IMR-90 (cell line): ENCODE data around the gene ESAM. TPM values are rescaled to one million over a fixed set of nuclear protein-coding genes. Genes with fewer than 3 reads are reported as not detected.

Experiments used
- ATAC-seq: fragments of 200-7000 bp; cut with Tn5 transposase; 2 replicates; pipeline ENCODE4 v1.9.1; 2020; ENCODE audit warnings: low read depth, mild to moderate bottlenecking, moderate library complexity
- BruUV-seq: library from RNA; stranded (reverse); fragments of 400-500 nt; replicated peaks from 2 replicates; lab custom pipeline; 2021; lab: Mats Ljungman, UMichigan
- CTCF ChIA-PET: fragments of 300-600 bp; formaldehyde crosslinking; extraction: SDS; loops from one replicate; lab custom pipeline; 2021; ENCODE audit warnings: antibody characterized with exemption; lab: Yijun Ruan, JAX
- POLR2A ChIA-PET: fragments of 300-600 bp; sonication (Branson Sonifier 250); formaldehyde crosslinking; loops from one replicate; lab custom pipeline; 2022; ENCODE audit warnings: antibody characterized with exemption; ENCODE audit not compliant: unreplicated experiment; lab: Charles Lee
- DNase-seq: peaks from one replicate; pipeline ENCODE4 v3.0.0; 2013
- H2AFZ ChIP-seq: replicated peaks from 2 replicates; pipeline ENCODE3; 2013; ENCODE audit warnings: low read length, mild to moderate bottlenecking; ENCODE audit not compliant: poor library complexity
- H2AK5ac ChIP-seq: 2 replicates; pipeline ENCODE4 v1.6.1; 2013; ENCODE audit warnings: low read depth, low read length, inconsistent platforms
- H2AK9ac ChIP-seq: replicated peaks from 2 replicates; pipeline ENCODE3; 2013; ENCODE audit warnings: mild to moderate bottlenecking, low read depth, low read length, moderate library complexity; ENCODE audit not compliant: poor library complexity
- H2BK120ac ChIP-seq: 2 replicates; pipeline ENCODE4 v1.6.1; 2013; ENCODE audit warnings: low read depth, low read length, inconsistent platforms
- H2BK15ac ChIP-seq: 3 replicates; pipeline ENCODE4 v1.6.1; 2013; ENCODE audit warnings: low read depth, low read length, inconsistent platforms
- H2BK20ac ChIP-seq: 2 replicates; pipeline ENCODE4 v1.6.1; 2013; ENCODE audit warnings: low read depth, mild to moderate bottlenecking, inconsistent platforms, low read length, moderate library complexity
- H2BK5ac ChIP-seq: 2 replicates; pipeline ENCODE4 v1.6.1; 2013; ENCODE audit warnings: mild to moderate bottlenecking, low read depth, low read length, inconsistent platforms; ENCODE audit not compliant: poor library complexity, severe bottlenecking
- H3K14ac ChIP-seq: replicated peaks from 2 replicates; pipeline ENCODE4 v1.6.1; 2013; ENCODE audit warnings: low read depth, low read length, inconsistent platforms
- H3K18ac ChIP-seq: 2 replicates; pipeline ENCODE4 v1.6.1; 2013; ENCODE audit warnings: low read depth, low read length, control low read depth
- H3K23ac ChIP-seq: 2 replicates; pipeline ENCODE4 v1.6.1; 2013; ENCODE audit warnings: low read depth, low read length, inconsistent platforms
- H3K27ac ChIP-seq: 2 replicates; pipeline ENCODE4 v1.5.1; 2013; ENCODE audit warnings: mild to moderate bottlenecking, control low read depth, low read length; ENCODE audit not compliant: insufficient read depth
- H3K27me3 ChIP-seq: 2 replicates; pipeline ENCODE4 v1.6.1; 2013; ENCODE audit warnings: low read length; ENCODE audit not compliant: control insufficient read depth, insufficient read depth
- H3K36me3 ChIP-seq: 2 replicates; pipeline ENCODE4 v1.6.1; 2013; ENCODE audit warnings: low read length, mixed read lengths; ENCODE audit not compliant: control insufficient read depth, insufficient read depth
- H3K4ac ChIP-seq: 2 replicates; pipeline ENCODE4 v1.6.1; 2013; ENCODE audit warnings: low read depth, low read length, inconsistent platforms
- H3K4me1 ChIP-seq: 2 replicates; pipeline ENCODE4 v1.6.1; 2013; ENCODE audit warnings: low read length, mixed read lengths; ENCODE audit not compliant: control insufficient read depth, insufficient read depth
- H3K4me2 ChIP-seq: 2 replicates; pipeline ENCODE4 v1.6.1; 2013; ENCODE audit warnings: low read depth, mild to moderate bottlenecking, control low read depth, low read length, moderate library complexity
- H3K4me3 ChIP-seq: 2 replicates; pipeline ENCODE4 v1.5.1; 2013; ENCODE audit warnings: low read depth, mild to moderate bottlenecking, control low read depth, low read length, moderate library complexity; ENCODE audit not compliant: insufficient read depth
- H3K56ac ChIP-seq: 2 replicates; pipeline ENCODE4 v1.6.1; 2013; ENCODE audit warnings: low read length, inconsistent platforms; ENCODE audit not compliant: insufficient read depth; ENCODE audit errors: extremely low read depth
- H3K79me1 ChIP-seq, 2 experiments: 2 replicates each; pipeline ENCODE4 v1.6.1; 2013; ENCODE audit warnings: low read length in 2 of 2, inconsistent platforms in 1 of 2, low read depth in 1 of 2
- H3K9ac ChIP-seq: 2 replicates; pipeline ENCODE4 v1.6.1; 2013; ENCODE audit warnings: low read depth, low read length, control low read depth
- H3K9me1 ChIP-seq: 2 replicates; pipeline ENCODE4 v1.6.1; 2013; ENCODE audit warnings: low read length, inconsistent platforms; ENCODE audit not compliant: insufficient read depth
- H3K9me3 ChIP-seq: 2 replicates; pipeline ENCODE4 v1.6.1; 2013; ENCODE audit warnings: low read length; ENCODE audit not compliant: control insufficient read depth, insufficient read depth
- H4K20me1 ChIP-seq: 2 replicates; pipeline ENCODE4 v1.6.1; 2013; ENCODE audit warnings: low read length, inconsistent platforms; ENCODE audit not compliant: insufficient read depth
- H4K5ac ChIP-seq: 2 replicates; pipeline ENCODE4 v1.6.1; 2013; ENCODE audit warnings: mild to moderate bottlenecking, low read depth, low read length, control low read depth
- H4K8ac ChIP-seq, 2 experiments: 2 replicates each; pipeline ENCODE4 v1.6.1; 2013; ENCODE audit warnings: low read depth in 2 of 2, low read length in 2 of 2, control low read depth in 1 of 2, inconsistent platforms in 1 of 2
- H4K91ac ChIP-seq: 2 replicates; pipeline ENCODE4 v1.6.1; 2013; ENCODE audit warnings: low read depth, low read length, inconsistent platforms; ENCODE audit not compliant: insufficient read depth
- BHLHE40 ChIP-seq: fragments of 150-350 bp; IDR thresholded peaks from 2 replicates; pipeline ENCODE4 v1.6.1; 2016; ENCODE audit warnings: mild to moderate bottlenecking, low read depth, low read length
- CEBPB ChIP-seq: IDR thresholded peaks from 2 replicates; pipeline ENCODE4 v1.6.1; 2012; ENCODE audit warnings: low read depth, low read length, improper control_type of control experiment
- CHD1 ChIP-seq: IDR thresholded peaks from 2 replicates; pipeline ENCODE4 v1.6.1; 2012; ENCODE audit warnings: low read depth, low read length, improper control_type of control experiment
- FOS ChIP-seq: fragments of 150-350 bp; IDR thresholded peaks from 2 replicates; pipeline ENCODE4 v1.6.1; 2016; ENCODE audit warnings: low read depth, low read length
- RAD21 ChIP-seq: IDR thresholded peaks from 2 replicates; pipeline ENCODE4 v1.6.1; 2012; ENCODE audit warnings: low read length, improper control_type of control experiment
- RCOR1 ChIP-seq: IDR thresholded peaks from 2 replicates; pipeline ENCODE4 v1.6.1; 2012; ENCODE audit warnings: mild to moderate bottlenecking, low read length, improper control_type of control experiment; ENCODE audit not compliant: insufficient replicate concordance
- RFX5 ChIP-seq: IDR thresholded peaks from 2 replicates; pipeline ENCODE4 v1.8.0; 2012; ENCODE audit warnings: low read depth, mild to moderate bottlenecking, low read length, moderate library complexity
- SMC3 ChIP-seq: fragments of 150-350 bp; IDR thresholded peaks from 2 replicates; pipeline ENCODE4 v1.6.1; 2016; ENCODE audit warnings: low read depth, mild to moderate bottlenecking, antibody characterized with exemption, low read length, moderate library complexity
- WGBS, 2 experiments: methylation state at CpG; one replicate each; pipeline versions ENCODE4 v1.1.5 to v1.1.7; 2013; ENCODE audit warnings: missing lambda C conversion rate in 2 of 2; ENCODE audit not compliant: insufficient read length in 1 of 2; ENCODE audit errors: extremely low coverage in 2 of 2; 5-methylcytosine and 5-hydroxymethylcytosine counted together
- dilution Hi-C: fragments of 300-500 bp; cut with HindIII; formaldehyde crosslinking; loops from one replicate; pipeline ENCODE4 v1.14.3; 2018; ENCODE audit warnings: low sequenced_read_pairs; ENCODE audit not compliant: unreplicated experiment
- in situ Hi-C: fragments of 300-500 bp; cut with MboI; formaldehyde crosslinking; loops from 3 replicates; pipeline ENCODE4 v1.14.3; 2019; ENCODE audit warnings: low sequenced_read_pairs, inconsistent platforms, mixed read lengths
- intact Hi-C: fragments of 100-400 bp; cut with micrococcal nuclease; formaldehyde crosslinking; loops from 2 replicates; pipeline ENCODE4 v1.10.0; 2022
- polyA plus RNA-seq, 3 experiments: library from polyadenylated mRNA; depleted of rRNA; stranded (reverse); fragments of >200 nt; gene quantifications; 2 replicates each; pipeline ENCODE4 v1.2.3, GENCODE V29; 2012; ENCODE audit warnings: low replicate concordance in 1 of 3
- total RNA-seq: library from RNA; depleted of rRNA; stranded (reverse); fragments of >200 nt; gene quantifications from 2 replicates; pipeline ENCODE4 v1.2.3, GENCODE V29; 2012
- TF ChIP-seq, protein P1 (sequence below): conservative IDR thresholded peaks from 2 replicates; pipeline ENCODE4 v1.5.1; 2012; ENCODE audit warnings: mild to moderate bottlenecking, low read depth, low read length, improper control_type of control experiment
- TF ChIP-seq, protein P2 (sequence below): fragments of 150-350 bp; IDR thresholded peaks from 2 replicates; pipeline ENCODE4 v1.6.1; 2017; ENCODE audit warnings: mild to moderate bottlenecking, antibody characterized with exemption, low read length, low read depth

The ESAM gene
- total and polyA plus RNA-seq, 2 of the 4 experiments (the other 2 are of a cell fraction) = under 0.01 to 0.12 TPM

DNA sequence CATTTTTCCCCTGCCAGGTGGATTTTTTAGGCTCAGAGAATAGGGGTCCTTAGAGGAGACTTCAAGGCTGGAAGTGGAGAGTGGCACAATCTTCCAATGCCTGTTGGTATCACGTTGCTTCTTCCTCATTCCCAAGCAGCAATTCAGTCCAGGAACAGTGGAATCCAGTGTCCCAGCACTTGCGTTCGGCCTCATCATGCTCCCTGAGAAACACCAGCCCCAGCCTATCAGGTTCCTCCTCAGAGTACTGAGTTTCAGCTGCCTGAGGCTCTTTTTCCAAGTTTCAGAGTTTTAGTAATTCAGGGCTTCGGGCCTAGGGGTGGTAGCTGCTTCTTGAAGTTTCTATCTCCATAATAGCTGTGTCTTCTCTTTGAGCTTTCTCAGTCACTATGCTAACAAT, 54.3 kb downstream of the ESAM start:
- H2AK9ac ChIP-seq = no peak overlapping the region
- H3K9me1 ChIP-seq = no peaks in the 10 kb centered on the region
- no peaks in the 10 kb centered on the region for H4K20me1 ChIP-seq
- no peak overlapping the region for H2BK15ac ChIP-seq
- no peak overlapping the region for H2BK20ac ChIP-seq
- intact Hi-C loops (no loop called here), in situ Hi-C loops (no loop called here), dilution Hi-C loops (no loop called here)
- ATAC-seq = no peak
- no peaks in the 10 kb centered on the region for H3K4me1 ChIP-seq
- H3K9me3 ChIP-seq = peaks cover 6% of the 10 kb centered on the region; the same call in 1 of the 2 replicates
- no peak overlapping the region for H2BK120ac ChIP-seq
- no peak overlapping the region for H3K4me2 ChIP-seq
- H4K91ac ChIP-seq = no peak overlapping the region
- H4K5ac ChIP-seq = no peak overlapping the region
- no peak overlapping the region for H3K4me3 ChIP-seq
- no peak overlapping the region for H3K23ac ChIP-seq
- ChIA-PET POLR2A (no interaction called here), CTCF (no interaction called here)
- no peak overlapping the region for H3K18ac ChIP-seq
- peaks cover 8% of the 10 kb centered on the region for H3K27me3 ChIP-seq
- H3K14ac ChIP-seq = no peak overlapping the region
- BruUV-seq = no TSS peak
- H2AFZ ChIP-seq = no peak overlapping the region
- no peak overlapping the region for H3K4ac ChIP-seq
- no peaks in the 10 kb centered on the region for H3K36me3 ChIP-seq
- H3K56ac ChIP-seq = no peak overlapping the region
- no peak overlapping the region for H4K8ac ChIP-seq
- H3K9ac ChIP-seq = no peak overlapping the region
- DNase-seq = no peak
- H3K79me1 ChIP-seq = no peaks in the 10 kb centered on the region
- no peak overlapping the region for H2BK5ac ChIP-seq
- no CpG with 5 or more reads among the region's 4 CpGs for WGBS, 2 experiments
- no peak overlapping the region for H3K27ac ChIP-seq
- H2AK5ac ChIP-seq = no peak overlapping the region
- no peak for TF ChIP-seq RAD21
- TF ChIP-seq, protein P1, sequence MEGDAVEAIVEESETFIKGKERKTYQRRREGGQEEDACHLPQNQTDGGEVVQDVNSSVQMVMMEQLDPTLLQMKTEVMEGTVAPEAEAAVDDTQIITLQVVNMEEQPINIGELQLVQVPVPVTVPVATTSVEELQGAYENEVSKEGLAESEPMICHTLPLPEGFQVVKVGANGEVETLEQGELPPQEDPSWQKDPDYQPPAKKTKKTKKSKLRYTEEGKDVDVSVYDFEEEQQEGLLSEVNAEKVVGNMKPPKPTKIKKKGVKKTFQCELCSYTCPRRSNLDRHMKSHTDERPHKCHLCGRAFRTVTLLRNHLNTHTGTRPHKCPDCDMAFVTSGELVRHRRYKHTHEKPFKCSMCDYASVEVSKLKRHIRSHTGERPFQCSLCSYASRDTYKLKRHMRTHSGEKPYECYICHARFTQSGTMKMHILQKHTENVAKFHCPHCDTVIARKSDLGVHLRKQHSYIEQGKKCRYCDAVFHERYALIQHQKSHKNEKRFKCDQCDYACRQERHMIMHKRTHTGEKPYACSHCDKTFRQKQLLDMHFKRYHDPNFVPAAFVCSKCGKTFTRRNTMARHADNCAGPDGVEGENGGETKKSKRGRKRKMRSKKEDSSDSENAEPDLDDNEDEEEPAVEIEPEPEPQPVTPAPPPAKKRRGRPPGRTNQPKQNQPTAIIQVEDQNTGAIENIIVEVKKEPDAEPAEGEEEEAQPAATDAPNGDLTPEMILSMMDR = no peak
- no peak for TF ChIP-seq CHD1
- no peak for TF ChIP-seq FOS
- TF ChIP-seq RCOR1 = no peak
- TF ChIP-seq CEBPB = no peak
- no peak for TF ChIP-seq SMC3
- TF ChIP-seq BHLHE40 = no peak
- TF ChIP-seq, protein P2, sequence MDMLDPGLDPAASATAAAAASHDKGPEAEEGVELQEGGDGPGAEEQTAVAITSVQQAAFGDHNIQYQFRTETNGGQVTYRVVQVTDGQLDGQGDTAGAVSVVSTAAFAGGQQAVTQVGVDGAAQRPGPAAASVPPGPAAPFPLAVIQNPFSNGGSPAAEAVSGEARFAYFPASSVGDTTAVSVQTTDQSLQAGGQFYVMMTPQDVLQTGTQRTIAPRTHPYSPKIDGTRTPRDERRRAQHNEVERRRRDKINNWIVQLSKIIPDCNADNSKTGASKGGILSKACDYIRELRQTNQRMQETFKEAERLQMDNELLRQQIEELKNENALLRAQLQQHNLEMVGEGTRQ = no peak
- TF ChIP-seq RFX5 = no peak
